ENCODE results near the gene TENM4.
"Not testable (repeated sequence)": the region's sequence is repeated elsewhere in the genome, so short reads cannot be mapped to it uniquely, and the experiment has no call there.

The TENM4 gene

DNA sequence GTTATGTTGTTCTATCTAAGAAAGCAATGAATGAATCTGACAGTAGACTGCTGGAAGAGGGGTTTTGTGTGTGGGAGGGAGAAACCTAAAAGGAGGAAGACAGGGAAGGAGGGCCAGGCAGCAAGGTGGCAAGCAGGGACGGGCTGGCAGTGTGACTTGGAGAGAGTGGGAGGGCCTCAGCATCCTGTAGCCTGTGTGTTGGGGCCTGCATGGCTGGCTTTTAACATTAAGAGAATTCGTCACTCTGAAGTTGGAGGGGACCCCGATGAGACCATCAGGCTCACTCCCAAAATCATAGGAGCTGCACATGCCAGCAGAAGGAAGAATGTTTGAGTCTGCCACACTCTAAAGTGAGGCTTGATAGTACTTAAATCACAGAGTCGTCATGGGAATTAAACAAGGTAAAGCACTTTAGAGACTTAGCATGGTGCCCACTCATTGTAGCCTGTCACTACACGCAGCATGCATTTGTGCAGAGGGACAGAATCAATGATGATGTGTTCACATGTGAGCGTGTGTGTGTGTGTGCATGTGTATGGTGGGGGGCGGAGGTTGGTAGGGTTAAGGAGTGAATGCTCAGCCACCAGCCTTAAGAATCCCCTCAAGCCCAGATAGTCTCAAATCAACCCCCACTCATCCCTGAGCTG is 199.5 kb downstream of the TENM4 start:
- DNase-seq, result no peak

DNA sequence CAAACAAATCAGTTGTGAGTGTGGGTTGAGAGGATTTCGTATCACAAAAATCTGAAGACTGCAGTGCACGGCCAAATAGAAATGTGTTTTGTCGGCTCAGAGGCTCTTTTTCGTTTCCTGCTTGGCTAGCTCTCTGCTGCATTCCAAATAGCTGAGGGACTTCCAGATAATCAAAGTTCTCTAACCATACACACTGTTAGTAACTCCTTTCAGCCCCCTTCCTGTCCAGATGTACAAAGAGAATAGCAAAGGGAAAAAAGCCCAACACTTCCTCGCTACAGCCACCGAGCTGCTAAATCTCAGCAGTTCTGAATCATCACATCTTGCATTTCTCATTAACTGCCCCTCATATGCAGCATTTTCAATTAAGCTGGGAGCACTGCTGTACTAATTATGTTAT is 203.1 kb downstream of the TENM4 start:
- DNase-seq, result no peak

DNA sequence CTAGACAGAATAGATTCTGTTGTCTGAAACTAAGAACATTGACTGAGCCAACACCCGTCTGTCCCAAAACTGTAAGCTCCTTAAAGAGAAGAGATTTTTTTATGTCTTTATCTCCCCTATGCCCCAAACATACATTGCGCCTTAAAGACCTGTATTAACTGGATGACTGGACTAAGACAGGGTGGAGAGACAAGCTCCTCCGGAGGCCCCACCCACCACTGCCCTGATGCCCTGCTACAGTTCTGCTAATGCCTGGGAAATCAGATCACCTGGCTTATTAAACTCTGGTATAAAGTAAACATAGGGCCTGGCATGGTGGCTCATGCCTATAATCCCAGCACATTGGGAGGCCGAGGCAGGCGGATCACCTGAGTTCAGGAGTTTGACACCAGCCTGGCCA is 203.7 kb downstream of the TENM4 start:
- no peak for DNase-seq

DNA sequence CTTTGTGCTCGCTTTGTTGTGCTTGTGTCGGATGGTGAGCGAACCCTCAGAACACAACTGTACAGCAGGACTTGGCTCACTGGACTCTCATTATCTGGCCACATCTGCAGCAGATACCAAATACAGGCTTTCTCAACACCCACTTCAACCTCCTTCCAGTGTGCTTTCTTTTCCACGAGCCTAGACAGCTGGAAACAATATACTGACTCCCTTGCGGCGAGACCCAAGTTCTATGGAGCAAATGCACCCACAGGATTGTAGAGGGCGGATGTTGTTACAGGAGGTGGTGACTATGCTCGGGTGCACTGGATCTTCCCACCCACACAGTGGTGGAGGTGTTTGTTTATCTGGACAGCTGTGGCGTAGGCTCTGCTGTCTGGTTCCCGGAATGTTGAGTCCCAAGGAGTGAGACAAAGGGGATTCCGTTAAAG is 204.3 kb downstream of the TENM4 start:
- no peak for DNase-seq

DNA sequence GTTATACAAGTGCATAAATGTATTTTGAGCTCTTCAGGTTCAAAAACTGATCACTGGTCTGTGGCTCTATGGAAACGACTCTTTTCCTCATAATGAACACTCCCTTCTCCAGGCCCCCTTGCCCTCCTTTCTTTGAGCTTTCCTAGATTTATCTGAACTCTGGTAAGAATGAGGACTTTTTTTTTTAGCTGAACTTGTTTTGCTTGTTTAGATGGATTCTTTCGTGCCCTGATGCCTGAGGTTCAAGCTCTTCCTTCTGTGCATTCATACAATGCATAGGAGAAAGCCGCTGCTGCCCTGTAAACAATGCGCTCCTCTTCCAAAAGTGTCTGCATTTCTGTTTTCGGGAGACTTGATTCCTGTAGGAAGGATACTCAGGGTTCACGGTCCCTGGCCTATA is 205.1 kb downstream of the TENM4 start:
- DNase-seq, result no peak

DNA sequence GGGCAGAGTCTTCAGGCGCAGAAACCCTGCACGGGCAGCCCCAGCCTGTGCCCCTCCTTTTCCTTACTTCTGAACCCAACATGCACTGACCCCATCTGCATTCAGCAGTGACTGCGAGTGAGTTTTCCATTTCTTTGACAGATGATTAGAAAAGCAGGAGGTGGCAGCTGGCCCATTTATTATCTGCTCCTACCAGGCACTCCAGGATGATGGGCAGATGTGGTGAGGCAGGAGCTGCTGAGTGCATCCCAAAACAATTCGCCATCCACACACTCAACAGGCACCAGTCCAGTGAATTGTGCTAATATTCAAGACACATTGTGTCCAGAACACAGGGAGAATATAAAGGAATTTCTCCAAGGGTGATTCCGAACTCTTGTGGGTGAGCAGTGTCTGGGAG is 208.5 kb downstream of the TENM4 start:
- no peak for DNase-seq

DNA sequence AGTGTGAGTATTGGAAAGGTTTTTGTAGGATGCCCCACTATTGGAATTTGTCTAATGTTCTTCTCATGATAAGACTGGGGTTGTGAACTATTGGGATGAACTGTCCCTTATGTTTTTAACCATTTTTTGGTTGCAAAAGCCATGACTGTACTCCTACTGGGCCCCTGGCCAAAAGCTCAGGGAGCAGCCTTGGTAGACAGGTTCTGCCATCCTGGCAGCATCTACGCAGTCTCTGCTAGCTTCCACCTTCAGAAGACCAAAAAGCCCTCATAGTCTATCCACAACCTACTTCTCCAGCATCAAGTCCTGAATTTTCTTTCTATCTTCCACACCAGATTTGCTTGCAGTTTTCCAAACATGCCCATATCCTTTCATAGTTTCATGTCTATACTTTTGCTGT is 211.8 kb downstream of the TENM4 start:
- DNase-seq, result no peak

DNA sequence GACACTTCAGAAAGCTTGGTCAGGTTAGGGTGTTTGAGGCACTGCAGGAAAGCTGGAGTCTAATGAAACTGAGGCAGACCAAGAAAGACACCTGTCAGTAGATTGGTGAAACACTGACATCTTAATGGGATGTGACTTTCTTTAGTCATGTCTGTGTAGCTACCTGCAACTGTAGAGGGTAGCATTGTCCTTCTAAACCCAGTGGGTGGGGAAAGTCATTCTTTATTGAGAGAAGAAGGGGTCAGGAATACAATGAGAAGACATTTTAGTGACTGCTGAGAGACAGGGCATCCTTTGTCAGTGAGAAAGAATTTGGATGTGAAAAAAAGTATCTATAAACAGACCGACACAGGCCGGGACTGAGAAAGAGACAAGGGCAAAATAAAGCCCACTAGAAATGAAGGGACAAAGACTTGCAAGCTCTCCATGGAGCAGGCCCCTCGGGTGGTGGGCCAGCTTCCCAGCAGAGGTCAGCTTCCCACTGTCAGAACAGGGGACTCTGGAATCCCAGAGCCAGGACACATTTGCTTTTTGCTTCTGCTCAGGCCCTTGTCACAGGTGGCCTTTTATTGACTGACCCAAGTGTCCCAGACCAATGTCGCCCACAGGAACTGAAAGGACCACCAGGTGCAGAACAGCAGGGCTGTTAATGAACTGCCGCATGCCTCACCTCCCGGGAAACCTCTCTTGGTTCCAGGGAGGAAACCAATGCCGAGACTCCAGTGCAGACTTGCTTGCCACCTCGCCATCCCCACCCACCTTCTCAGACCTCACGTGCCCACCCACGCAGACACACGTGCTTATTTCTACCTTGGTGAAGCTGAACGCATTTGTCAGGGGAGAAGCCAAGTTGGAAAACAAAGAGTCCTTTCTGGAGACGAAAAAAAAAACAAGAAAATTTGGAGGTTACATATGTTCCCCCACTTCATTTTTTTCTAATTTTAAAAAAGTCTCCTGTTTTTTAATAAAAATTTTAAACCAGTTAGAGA is 212.8 kb downstream of the TENM4 start:
- DNase-seq, result no peak

DNA sequence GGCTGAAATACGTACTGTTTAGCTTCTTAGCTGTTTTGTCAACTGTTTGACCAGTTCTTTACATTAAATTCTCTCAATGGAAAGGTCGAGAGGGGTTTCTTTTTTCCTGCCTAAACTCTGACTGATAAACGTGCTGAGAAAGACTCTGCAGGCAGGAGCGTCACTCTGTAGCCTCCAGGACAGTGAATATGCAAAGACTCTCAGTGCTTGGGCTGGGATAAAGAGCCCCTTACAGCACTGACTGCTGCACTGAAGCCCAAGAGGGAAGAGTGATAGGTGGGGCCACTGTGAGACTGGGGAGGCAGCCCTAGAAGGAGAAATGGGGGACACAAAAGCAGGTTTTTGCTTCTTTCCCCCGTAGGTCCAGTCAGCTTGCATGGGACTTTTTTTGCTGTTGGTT is 213.5 kb downstream of the TENM4 start:
- DNase-seq, result no peak

DNA sequence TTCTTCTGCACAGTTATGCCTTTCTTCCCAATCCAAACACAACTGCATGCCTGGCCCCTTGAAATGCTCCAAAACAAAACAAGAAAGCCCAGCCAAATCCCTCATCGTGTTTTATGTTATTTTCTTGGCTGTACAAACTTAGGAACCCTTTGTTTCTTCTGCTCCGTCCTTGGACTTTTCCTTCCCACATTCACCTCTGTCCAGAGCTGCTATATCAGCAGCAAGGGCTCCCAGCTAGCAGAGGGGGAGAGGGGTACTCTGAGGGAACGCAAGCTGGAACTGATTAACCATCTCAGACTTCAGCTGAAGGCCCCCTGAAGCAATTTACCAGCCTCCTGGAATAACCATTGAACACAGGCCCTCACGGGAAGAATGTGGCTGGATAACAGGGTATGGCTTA is 214.7 kb downstream of the TENM4 start:
- DNase-seq, result no peak

DNA sequence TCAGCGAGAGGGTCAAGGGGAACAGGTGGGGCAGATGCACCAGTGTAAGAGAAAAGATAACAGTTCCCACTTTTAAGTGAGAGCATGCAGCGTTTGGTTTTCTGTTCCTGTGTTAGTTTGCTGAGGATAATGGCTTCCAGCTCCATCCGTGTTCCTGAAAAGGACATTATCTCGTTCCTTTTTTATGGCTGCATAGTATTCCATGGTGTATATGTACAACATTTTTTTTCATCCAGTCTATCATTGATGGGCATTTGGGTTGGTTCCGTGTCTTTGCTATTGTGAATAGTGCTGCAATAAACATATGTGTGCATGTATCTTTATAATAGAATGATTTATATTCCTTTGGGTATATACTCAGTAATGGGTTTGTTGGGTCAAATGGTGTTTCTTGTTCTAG is 218.7 kb downstream of the TENM4 start:
- DNase-seq, result not testable (repeated sequence)

DNA sequence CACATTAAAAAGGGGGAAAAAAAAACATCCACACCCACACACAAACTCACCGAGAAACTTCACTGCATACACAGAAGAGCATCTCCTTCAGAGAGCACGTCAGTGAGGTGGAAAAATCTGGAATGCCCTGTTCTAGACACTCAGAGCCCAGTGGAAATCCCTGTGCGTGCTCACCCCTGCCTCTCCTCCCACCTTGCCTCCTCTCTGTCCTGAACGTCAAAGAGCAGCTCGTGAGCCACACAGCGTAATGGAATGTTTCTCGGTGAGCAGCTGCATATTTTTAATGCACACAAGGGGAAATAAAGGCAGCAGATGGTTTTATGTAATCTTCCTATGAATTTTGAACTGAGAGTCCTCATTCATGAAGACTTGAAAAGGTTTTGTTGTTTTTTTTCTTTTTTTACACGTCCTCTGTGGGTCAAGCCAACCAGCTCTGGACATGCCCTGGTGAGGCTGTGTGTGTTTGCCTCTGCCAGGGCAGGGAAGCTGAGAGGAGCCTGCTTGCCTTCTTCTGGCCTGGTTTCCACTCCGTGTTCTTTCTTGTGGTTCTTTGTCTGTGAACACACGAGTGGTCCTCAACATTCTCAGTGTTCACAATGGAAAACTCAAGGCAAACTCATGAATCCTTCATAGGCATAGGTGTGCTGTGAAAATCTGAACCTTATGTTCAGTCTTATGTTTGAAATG is 219.2 kb downstream of the TENM4 start:
- no peak for DNase-seq

DNA sequence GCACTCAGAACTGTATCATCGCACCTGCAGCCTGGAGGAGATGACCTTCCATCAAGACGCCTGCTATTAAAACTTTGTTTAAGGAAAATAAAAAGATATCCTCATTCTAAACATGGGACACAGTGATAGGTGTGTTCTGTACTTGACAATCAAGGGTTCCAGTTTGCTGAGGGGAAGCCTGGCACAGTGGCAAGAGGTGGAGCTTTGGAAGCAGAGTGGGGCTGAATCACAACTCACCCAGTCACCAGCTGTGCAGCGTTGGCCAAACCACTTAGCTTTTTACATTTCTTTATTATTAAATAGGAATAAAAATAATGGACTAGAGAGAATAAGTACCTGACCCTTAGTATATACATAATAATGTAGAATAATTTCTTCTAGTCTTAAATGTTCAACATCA is 220.7 kb downstream of the TENM4 start:
- no peak for DNase-seq

DNA sequence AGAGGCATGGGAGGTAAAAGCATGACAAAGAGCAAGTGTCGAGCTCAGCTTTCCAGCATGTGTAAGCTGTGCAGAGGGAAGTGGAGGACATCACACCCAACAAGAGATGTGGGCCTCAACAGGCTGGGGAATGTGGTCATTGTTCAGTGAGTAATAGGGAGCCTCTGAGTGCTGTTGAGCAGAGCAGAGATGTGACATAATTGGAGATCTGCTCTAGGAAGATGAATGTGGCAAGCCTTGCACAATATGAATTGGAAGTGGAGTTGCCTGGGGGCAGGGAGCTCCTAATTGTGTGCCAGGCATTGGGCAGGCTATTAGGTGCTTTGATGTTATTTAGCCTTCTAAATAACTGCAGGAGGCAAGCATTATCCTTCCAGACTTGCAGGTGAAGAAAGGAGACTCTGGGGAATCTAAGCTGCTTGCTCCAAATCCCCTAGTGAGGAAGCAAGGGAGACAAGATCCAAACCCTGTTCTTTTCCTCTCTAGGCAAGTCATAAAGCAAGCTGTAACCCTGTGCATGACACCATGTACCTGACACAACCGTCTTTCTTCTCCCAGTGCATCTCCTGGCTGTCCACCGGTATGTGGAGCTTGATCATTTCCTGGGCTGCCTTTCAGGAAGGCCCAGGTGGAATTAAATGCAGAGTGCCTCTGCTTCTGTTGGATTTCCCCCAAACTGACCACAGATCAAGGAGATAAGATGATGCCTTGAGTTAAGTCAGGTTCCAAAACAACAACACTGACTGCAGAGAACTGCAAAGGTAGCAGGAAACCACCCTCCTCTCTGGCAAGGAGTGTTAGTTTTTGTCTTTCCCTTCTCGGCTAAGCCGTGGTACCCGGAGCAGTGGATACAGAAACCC is 221.4 kb downstream of the TENM4 start:
- no peak for DNase-seq

DNA sequence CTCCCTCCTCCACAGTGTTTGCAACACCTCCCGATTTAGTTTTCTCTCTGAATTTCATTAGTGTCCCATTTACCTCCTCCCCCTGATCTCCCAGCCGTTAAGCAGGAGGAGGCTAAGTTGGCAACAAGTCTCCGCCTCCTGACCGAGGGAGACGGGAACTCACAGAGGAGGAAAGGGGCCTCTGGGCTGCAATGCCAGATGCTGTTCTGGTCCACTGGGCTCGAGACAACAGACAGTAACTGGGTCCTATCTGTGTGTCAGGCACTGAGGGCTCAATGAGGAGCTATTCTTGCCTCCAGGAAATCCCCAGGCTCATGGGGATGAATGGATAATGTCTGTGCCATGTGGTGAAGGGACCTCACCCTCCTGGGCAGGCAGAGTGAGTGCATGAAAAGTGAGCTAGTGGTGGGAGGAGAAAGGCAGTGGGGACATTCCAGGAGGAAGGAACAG is 228.1 kb downstream of the TENM4 start:
- no peak for DNase-seq

DNA sequence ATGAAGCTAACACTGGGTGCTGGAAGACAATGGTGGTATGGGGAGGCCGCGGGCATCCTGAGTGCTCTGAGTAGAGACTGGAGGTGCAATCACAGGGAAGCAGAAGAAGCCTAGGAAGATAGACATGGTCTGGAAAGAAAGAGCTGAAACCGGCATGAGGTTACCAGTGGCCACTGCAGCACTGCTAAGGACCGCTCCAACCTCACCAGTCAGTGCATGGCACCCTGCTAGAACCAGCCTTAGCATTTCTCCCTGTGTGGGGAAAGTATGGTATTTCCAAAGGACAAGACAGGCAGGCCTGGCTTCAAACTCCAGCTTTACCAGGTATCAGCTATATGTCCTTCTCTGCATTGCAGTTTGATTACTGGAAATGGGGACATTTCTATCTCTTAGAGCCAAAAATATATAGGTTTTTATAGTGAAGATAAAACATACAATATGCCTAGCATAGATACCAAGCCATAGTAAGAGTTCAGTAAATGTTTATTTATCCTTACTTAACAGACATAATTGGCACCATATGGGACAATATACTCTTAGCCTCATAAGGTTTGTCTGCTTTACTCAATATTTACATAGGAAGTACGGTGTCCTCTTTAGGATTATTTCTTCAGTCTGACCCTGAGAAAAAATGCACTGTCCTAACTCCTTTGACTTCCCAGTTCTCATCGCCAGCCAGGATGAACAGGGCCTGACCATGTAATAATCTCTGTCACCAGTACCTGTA is 231.1 kb downstream of the TENM4 start:
- DNase-seq, result no peak

DNA sequence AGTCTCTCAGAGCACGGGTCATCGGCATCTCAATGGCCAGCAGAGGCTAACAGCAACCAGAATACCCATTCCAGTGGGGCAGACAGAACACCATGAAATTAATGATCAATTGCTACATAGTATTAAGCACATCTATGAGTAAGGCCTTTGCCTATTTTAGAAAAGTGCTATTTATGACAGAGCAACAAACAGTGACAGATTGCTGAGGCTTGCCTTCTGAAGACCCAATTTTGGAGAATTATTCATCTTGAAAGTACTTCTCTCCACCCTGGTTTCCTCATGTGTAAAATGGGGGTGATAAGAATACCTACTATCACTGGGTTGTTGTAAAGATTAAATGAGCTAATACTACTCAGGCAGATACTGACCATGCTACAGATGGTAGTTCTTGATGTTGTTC is 232.7 kb downstream of the TENM4 start:
- no peak for DNase-seq

DNA sequence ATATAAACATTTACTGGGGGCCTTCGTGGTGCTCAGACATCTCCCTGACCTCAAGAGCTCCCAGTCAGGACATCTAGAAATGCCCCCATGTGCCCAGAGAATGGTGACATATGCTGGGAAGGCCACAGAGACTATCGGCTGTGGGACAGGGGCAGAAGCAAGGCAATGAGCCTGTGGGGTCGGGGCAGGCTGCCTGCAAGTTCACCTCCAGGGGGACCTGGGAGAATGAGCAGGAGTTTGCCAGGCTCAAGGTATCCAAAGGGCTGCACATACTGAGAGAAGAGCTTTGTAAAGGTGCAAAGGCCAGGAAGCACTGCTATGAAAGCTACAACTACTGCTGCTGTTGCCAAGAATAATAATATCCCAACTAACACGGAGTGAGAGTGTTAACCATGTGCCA is 233.9 kb downstream of the TENM4 start:
- no peak for DNase-seq

DNA sequence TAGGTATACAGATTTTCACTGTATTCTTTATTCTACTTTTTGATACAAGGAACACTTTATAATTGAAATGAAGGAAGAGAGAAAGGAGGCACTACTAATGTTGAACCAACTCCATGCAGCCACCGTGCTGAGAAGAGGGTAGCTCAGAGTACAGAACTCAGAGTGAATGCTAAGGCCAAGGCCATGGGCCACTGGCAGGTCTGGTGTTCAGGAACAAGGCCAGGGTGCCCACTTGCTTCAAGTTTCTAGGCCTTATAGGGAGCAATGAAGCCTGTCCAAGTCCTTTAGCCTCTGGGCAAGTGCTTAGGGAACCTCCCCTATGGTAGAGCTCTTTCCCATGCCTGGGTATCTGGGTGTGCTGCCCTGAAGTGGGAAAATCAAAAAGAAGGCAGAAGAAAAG is 235.0 kb downstream of the TENM4 start:
- no peak for DNase-seq

DNA sequence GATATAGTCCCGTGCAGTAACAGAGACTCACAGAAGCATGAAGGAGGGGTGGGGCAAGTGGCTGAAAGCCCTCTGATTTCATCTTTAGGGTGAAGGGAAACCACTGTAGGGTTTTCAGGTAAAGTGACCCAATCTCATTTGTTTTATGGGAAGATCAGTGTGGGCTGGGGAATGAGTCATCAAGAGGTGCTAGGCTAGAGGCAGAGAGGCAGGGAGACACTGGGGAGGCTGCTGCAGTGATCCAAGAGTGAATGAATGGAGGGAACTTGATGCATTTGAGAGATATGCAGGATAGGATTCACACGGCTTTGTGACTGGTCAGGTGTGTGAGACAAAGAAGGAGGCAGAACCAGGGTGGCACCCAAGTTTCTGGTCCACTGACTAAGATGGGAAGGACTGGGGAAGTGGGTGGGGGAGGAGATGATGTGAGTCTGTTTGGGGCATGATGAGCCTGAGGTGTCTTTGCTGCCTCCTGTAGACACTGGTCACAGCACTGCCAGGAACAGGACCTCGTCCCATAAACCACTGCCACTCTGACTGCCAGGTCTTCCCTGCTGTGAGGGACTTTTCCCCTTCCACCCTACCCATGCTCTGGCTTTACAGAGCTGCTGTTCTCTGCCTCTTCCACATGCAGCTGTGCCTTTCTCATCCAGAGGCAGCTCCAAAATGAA is 239.0 kb downstream of the TENM4 start:
- no peak for DNase-seq

DNA sequence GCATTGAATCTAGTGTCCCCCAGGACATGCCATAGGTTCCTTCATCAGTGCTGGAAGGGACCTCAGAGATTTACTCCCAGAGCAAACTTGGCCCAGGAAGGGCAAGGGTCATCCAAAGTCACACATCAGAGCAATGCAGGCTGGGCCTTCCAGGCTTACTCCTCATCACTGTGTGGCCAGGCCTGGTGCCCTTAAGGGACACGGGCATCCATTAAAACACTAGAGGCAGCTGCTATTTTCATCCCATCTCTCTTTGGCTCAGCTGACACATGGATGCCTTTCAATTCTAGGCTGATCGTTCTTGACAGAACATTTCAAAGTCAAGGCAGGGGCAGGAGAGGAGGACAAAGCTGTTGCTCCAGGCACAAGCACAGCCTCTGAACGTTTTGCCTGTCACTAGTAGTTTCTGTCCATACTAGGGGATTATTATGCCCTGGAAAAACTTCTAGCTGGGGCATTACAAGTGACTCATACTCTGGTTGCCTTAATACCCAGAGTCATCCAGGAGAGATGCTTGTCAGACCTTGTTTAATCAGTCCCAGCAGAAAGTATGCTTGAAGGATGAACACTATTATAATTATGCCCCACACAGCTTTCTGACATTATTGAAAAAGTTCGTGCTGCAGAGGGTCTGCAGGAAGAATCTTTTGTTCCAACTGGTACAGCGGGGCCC is 240.3 kb downstream of the TENM4 start:
- DNase-seq, result no peak

All from NCI-H774 (cell line).